ENCODE data around the gene SRSF3. TPM values are rescaled to one million over a fixed set of nuclear protein-coding genes. Genes with fewer than 3 reads are reported as not detected.
A peak's percentile ranks its signal among the peaks of the same experiment; 100 is the strongest.
"Not testable (repeated sequence)": the region's sequence is repeated elsewhere in the genome, so short reads cannot be mapped to it uniquely, and the experiment has no call there.

The SRSF3 gene
- total RNA-seq, 2 experiments from 2014 or later: 394 to 441 TPM

- Mint-ChIP-seq H3K27ac (no peak overlapping the region), H3K36me3 (ENCODE audit: low read depth) (peaks cover 74% of the 10 kb centered on the region), H3K27me3 (no peaks in the 10 kb centered on the region), H3K4me1 (peaks cover 43% of the 10 kb centered on the region), H3K4me3 (no peak overlapping the region), H3K9me3 (no peaks in the 10 kb centered on the region)
- DNase-seq: no peak
- ChIA-PET POLR2A (no interaction called here), CTCF (interaction anchor here (0.6 to 6.0 kb wide), 5 partner anchors 11 to 755 kb away, joined by 3 to 25 read pairs (median 3); no protein-coding TSS in a partner anchor)
These were observed 15.4 kb downstream of the SRSF3 start for GRCh38 chr6:36609582-36609981.

- H3K4me3 Mint-ChIP-seq: no peak overlapping the region
- H3K36me3 Mint-ChIP-seq (ENCODE audit: low read depth): peaks cover 68% of the 10 kb centered on the region
- H3K27me3 Mint-ChIP-seq: no peaks in the 10 kb centered on the region
- H3K4me1 Mint-ChIP-seq: peaks cover 40% of the 10 kb centered on the region
- peak overlapping the region; percentile 50 for H3K27ac Mint-ChIP-seq
- POLR2A ChIA-PET: no interaction called here
- no peaks in the 10 kb centered on the region for H3K9me3 Mint-ChIP-seq
- CTCF ChIA-PET: interaction anchor here (0.6 to 6.0 kb wide), 5 partner anchors 11 to 795 kb away, joined by 3 to 25 read pairs (median 3); no protein-coding TSS in a partner anchor
- no peak for DNase-seq
These were observed 16.1 kb downstream of the SRSF3 start for GRCh38 chr6:36610041-36610955.

- Mint-ChIP-seq H3K27ac (peak overlapping the region; percentile 50), H3K4me3 (no peak overlapping the region), H3K9me3 (no peaks in the 10 kb centered on the region), H3K36me3 (ENCODE audit: low read depth) (peaks cover 64% of the 10 kb centered on the region), H3K4me1 (peaks cover 36% of the 10 kb centered on the region), H3K27me3 (no peaks in the 10 kb centered on the region)
- CTCF ChIA-PET: interaction anchor here (0.6 to 6.0 kb wide), 2 partner anchors 12 to 795 kb away, joined by 3 to 25 read pairs; no protein-coding TSS in a partner anchor
- POLR2A ChIA-PET: interaction anchor here (0.6 kb wide), 2 partner anchors 154 to 174 kb away, joined by 3 read pairs; no protein-coding TSS in a partner anchor
- DNase-seq: no peak
These were observed 16.8 kb downstream of the SRSF3 start for GRCh38 chr6:36610956-36611336.

GRCh38 chr6:36611679-36612078 is 17.5 kb downstream of the SRSF3 start:
- peaks cover 33% of the 10 kb centered on the region for H3K4me1 Mint-ChIP-seq
- not testable (repeated sequence) for H3K4me3 Mint-ChIP-seq, H3K9me3 Mint-ChIP-seq, DNase-seq, H3K27me3 Mint-ChIP-seq
- ChIA-PET CTCF (interaction anchor here (1.3 to 6.0 kb wide), 3 partner anchors 13 to 148 kb away, joined by 3 to 25 read pairs (median 7); no protein-coding TSS in a partner anchor), POLR2A (interaction anchor here (0.6 kb wide), 2 partner anchors 153 to 174 kb away, joined by 3 read pairs; no protein-coding TSS in a partner anchor)
- peaks cover 59% of the 10 kb centered on the region for H3K36me3 Mint-ChIP-seq (ENCODE audit: low read depth)
- peak overlapping the region; percentile 66 for H3K27ac Mint-ChIP-seq

GRCh38 chr6:36612101-36612625 is 18.0 kb downstream of the SRSF3 start:
- ChIA-PET CTCF (interaction anchor here (0.8 to 6.0 kb wide), 4 partner anchors 12 to 147 kb away, joined by 3 to 25 read pairs (median 5); no protein-coding TSS in a partner anchor), POLR2A (no interaction called here)
- Mint-ChIP-seq H3K9me3 (no peaks in the 10 kb centered on the region), H3K4me1 (peaks cover 36% of the 10 kb centered on the region), H3K4me3 (no peak overlapping the region), H3K27me3 (no peaks in the 10 kb centered on the region), H3K27ac (no peak overlapping the region), H3K36me3 (ENCODE audit: low read depth) (peaks cover 57% of the 10 kb centered on the region)
- no peak for DNase-seq

- Mint-ChIP-seq H3K4me1 (peaks cover 32% of the 10 kb centered on the region), H3K27ac (no peak overlapping the region), H3K36me3 (ENCODE audit: low read depth) (peaks cover 46% of the 10 kb centered on the region), H3K4me3 (no peak overlapping the region), H3K27me3 (no peaks in the 10 kb centered on the region), H3K9me3 (no peaks in the 10 kb centered on the region)
- POLR2A ChIA-PET: no interaction called here
- CTCF ChIA-PET: interaction anchor here (2.6 to 6.0 kb wide), 2 partner anchors 14 to 145 kb away, joined by 25 to 31 read pairs; no protein-coding TSS in a partner anchor
- no peak for DNase-seq
These were observed 19.2 kb downstream of the SRSF3 start for GRCh38 chr6:36613200-36613995.

- Mint-ChIP-seq H3K9me3 (no peaks in the 10 kb centered on the region), H3K4me1 (peaks cover 24% of the 10 kb centered on the region), H3K27ac (no peak overlapping the region), H3K27me3 (no peaks in the 10 kb centered on the region), H3K36me3 (ENCODE audit: low read depth) (peaks cover 35% of the 10 kb centered on the region), H3K4me3 (no peak overlapping the region)
- ChIA-PET CTCF (interaction anchor here (0.6 to 2.6 kb wide), 46 partner anchors 9 to 1285 kb away, joined by 3 to 31 read pairs (median 4); partner anchors contain the start of gene CDKN1A), POLR2A (no interaction called here)
- DNase-seq: peak; percentile 47
These were observed 21.0 kb downstream of the SRSF3 start for GRCh38 chr6:36615018-36615761.

- H3K9me3 Mint-ChIP-seq: no peaks in the 10 kb centered on the region
- peaks cover 21% of the 10 kb centered on the region for H3K36me3 Mint-ChIP-seq (ENCODE audit: low read depth)
- no peak for DNase-seq
- ChIA-PET CTCF (no interaction called here), POLR2A (no interaction called here)
- H3K27me3 Mint-ChIP-seq: no peaks in the 10 kb centered on the region
- H3K4me3 Mint-ChIP-seq: no peak overlapping the region
- no peak overlapping the region for H3K27ac Mint-ChIP-seq
- peaks cover 17% of the 10 kb centered on the region for H3K4me1 Mint-ChIP-seq
These were observed 22.8 kb downstream of the SRSF3 start for GRCh38 chr6:36616893-36617521.

- H3K9me3 Mint-ChIP-seq: no peaks in the 10 kb centered on the region
- ChIA-PET CTCF (interaction anchor here (0.8 to 1.5 kb wide), 6 partner anchors 37 to 164 kb away, joined by 3 to 8 read pairs (median 3); no protein-coding TSS in a partner anchor), POLR2A (no interaction called here)
- no peak overlapping the region for H3K27ac Mint-ChIP-seq
- no peaks in the 10 kb centered on the region for H3K27me3 Mint-ChIP-seq
- no peak for DNase-seq
- H3K4me1 Mint-ChIP-seq: peaks cover 22% of the 10 kb centered on the region
- H3K36me3 Mint-ChIP-seq (ENCODE audit: low read depth): peaks cover 8% of the 10 kb centered on the region
- no peak overlapping the region for H3K4me3 Mint-ChIP-seq
These were observed 24.5 kb downstream of the SRSF3 start for GRCh38 chr6:36618366-36619355.

GRCh38 chr6:36621371-36621855 is 27.3 kb downstream of the SRSF3 start:
- POLR2A ChIA-PET: no interaction called here

More at GRCh38 chr6:36621371-36621855, 27.3 kb downstream of the SRSF3 start:
- Mint-ChIP-seq H3K9me3 (no peaks in the 10 kb centered on the region), H3K27ac (no peak overlapping the region), H3K4me1 (peaks cover 27% of the 10 kb centered on the region), H3K27me3 (no peaks in the 10 kb centered on the region), H3K4me3 (no peak overlapping the region), H3K36me3 (ENCODE audit: low read depth) (peaks cover 4% of the 10 kb centered on the region)
- no peak for DNase-seq
- CTCF ChIA-PET: interaction anchor here (0.6 kb wide), 1 partner anchor 344 kb away, joined by 3 read pairs; no protein-coding TSS in a partner anchor

All from activated CD4-positive, alpha-beta T cell treated with anti-CD3 and anti-CD28 coated beads, Interleukin-2, amount 10 ng/mL, durations not matched to agents 7 days and 5 days (primary cell).